H1 (cell line): Measurements from ENCODE around the gene ELL. TPM values are rescaled to one million over a fixed set of nuclear protein-coding genes. Genes with fewer than 3 reads are reported as not detected.

Source experiments
- TAF1 ChIP-seq: IDR thresholded peaks from 2 replicates; pipeline ENCODE4 v1.6.1; 2011; ENCODE audit warnings: mild to moderate bottlenecking, low read depth, low read length
- polyA plus RNA-seq, 7 experiments: library from polyadenylated mRNA; depleted of rRNA in 3 of 7; stranded (reverse) in 5 of 7; unstranded in 2 of 7; fragments of >200 nt in 5 of 7; fragments of 200-250 nt in 2 of 7; gene quantifications; 1 replicate in 5 of 7; 2 replicates in 1 of 7; 4 replicates in 1 of 7; pipeline versions ENCODE4 v1.2.1 to v1.2.3, GENCODE V29; 2011 to 2013; ENCODE audit warnings: missing spikeins in 2 of 7, mixed read lengths in 2 of 7
- total RNA-seq: library from RNA; stranded (reverse); fragmentation: NEBNext Ultra II Directional; extraction: Animal tissue kit (Norgen Biotek cat#: 25700); gene quantifications from 2 replicates; pipeline ENCODE4 v1.2.1, GENCODE V29; 2021
- TF ChIP-seq, protein P1 (sequence below): IDR thresholded peaks from 2 replicates; pipeline ENCODE4 v1.6.1; 2012; ENCODE audit warnings: inconsistent platforms

The ELL gene
- total and polyA plus RNA-seq, 2 of the 8 experiments (the other 6 are each of a cell fraction or from before 2014, with no cell fraction given), result 5.2 to 10.5 TPM

DNA sequence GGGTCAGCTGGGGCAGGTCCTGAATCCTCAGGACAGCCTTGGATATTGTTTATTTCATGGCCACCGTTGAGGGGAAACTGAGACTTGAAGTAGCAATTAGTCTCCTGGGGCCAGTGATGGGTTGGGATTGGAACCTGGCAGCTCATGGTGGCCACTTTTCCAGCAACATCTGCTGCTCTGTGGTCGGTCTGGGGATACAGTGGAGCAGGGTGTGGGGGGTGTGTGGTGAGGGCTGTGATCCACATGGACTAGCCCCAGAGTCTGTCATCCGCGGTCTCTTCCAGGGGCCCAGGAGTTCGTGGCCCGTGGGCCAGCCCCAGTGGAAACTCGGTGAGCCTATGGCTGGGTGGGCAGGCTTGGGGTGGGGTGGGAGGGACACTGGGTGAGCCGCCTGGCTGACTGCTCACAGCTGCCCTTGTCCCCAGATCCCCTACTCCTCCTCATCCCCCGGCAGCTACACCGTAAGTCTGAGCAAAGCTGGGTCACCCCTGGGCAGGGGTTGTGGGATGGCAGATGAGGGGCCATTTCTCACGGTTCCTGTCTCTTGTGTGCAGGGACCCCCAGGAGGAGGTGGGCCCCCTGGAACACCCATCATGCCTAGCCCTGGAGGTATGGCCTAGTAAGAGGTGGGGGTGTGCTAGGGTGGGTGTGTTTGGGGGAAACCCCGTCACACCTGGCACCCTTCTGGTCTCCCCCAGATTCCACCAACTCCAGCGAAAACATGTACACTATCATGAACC, 89.4 kb downstream of the ELL start (continued):
- TF ChIP-seq, protein P1, sequence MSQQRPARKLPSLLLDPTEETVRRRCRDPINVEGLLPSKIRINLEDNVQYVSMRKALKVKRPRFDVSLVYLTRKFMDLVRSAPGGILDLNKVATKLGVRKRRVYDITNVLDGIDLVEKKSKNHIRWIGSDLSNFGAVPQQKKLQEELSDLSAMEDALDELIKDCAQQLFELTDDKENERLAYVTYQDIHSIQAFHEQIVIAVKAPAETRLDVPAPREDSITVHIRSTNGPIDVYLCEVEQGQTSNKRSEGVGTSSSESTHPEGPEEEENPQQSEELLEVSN, result no peak
- TF ChIP-seq TAF1, result no peak
